ENCODE data around the gene SNCB. TPM values are rescaled to one million over a fixed set of nuclear protein-coding genes. Genes with fewer than 3 reads are reported as not detected.

Gene SNCB
- total and polyA plus RNA-seq, 8 donors: 0.21 to 0.68 (median 0.42) TPM; not detected in 2

DNA sequence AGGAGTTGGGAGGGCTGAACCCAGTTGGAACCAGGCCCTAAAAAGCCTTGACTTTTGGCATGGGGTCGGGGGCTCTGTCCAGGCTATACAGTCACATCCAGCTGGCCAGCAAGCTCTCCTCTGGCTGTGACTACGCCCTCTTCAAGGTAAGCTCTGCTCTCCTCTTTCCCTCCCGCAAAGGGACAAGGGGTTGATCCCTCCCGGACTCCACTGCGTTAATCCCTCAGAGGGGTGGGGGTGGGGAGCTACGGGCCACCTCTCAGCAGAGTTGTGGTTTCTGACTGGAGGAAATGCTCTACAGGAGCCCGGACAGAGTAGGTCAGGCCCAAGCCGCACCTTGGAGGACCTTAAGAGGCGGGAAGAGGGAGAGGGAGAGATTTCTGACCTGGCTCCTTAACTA lies 14.0 kb upstream of the SNCB start:
- H3K9me3 ChIP-seq: no peaks in the 10 kb centered on the region
- no peaks in the 10 kb centered on the region for H3K36me3 ChIP-seq
- DNase-seq (peak in 1 of 4 donors; percentile 8), ATAC-seq (no peak)
- H3K4me3 ChIP-seq: no peak overlapping the region
- TF ChIP-seq, protein P1, sequence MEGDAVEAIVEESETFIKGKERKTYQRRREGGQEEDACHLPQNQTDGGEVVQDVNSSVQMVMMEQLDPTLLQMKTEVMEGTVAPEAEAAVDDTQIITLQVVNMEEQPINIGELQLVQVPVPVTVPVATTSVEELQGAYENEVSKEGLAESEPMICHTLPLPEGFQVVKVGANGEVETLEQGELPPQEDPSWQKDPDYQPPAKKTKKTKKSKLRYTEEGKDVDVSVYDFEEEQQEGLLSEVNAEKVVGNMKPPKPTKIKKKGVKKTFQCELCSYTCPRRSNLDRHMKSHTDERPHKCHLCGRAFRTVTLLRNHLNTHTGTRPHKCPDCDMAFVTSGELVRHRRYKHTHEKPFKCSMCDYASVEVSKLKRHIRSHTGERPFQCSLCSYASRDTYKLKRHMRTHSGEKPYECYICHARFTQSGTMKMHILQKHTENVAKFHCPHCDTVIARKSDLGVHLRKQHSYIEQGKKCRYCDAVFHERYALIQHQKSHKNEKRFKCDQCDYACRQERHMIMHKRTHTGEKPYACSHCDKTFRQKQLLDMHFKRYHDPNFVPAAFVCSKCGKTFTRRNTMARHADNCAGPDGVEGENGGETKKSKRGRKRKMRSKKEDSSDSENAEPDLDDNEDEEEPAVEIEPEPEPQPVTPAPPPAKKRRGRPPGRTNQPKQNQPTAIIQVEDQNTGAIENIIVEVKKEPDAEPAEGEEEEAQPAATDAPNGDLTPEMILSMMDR (IDR thresholded peaks at IDR 0.05): no peak
- H3K4me1 ChIP-seq: peaks cover 14 to 17% of the 10 kb centered on the region in 2 donors
- no peaks in the 10 kb centered on the region for H3K27me3 ChIP-seq
- no peak overlapping the region for H3K27ac ChIP-seq
- intact Hi-C loops (cut with DNase I): no loop called here

DNA sequence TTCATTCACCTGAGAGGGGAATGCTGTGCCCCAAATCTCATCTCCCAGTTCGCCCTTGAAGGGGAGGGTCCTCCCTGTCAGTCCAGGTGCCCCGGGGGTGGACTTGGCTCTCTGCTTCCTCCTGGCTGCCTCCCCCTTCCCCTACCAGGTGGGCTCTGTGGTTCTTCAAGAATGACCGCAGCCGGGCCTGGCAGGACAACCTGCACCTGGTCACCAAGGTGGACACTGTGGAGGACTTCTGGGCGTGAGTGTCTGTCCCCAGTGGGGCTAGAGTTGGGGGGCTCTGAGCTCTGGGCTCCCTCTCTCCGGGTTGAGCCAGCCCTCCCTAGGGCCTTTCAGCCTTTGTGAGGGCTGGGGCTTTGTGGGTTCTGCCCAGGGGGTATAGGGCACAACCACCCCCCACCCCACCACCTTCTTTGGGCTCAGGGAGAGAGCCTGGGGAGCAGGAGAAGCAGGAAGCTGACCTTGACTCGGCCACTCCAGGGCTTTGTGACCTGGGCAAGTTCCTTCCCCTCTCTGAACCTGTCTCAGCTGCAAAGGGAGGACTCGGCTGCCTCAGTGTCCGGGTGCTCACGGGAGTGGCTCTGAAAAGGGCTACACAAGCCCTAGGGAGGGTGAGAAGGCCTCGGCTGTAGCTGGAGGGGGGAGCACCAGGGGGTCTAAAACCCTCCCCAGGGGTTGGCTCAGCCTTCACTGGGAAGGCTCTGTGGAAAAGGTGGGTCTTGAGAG lies 13.3 kb upstream of the SNCB start:
- DNase-seq: peak in 1 of 4 donors; percentile 35
- H3K4me3 ChIP-seq: no peak overlapping the region
- no peak for ATAC-seq
- H3K9me3 ChIP-seq: no peaks in the 10 kb centered on the region
- no peaks in the 10 kb centered on the region for H3K27me3 ChIP-seq
- TF ChIP-seq, protein P1 (IDR thresholded peaks at IDR 0.05): no peak
- intact Hi-C loops (cut with DNase I): no loop called here
- H3K36me3 ChIP-seq: no peaks in the 10 kb centered on the region
- H3K27ac ChIP-seq: no peak overlapping the region
- peaks cover 13 to 16% of the 10 kb centered on the region in 2 donors for H3K4me1 ChIP-seq

DNA sequence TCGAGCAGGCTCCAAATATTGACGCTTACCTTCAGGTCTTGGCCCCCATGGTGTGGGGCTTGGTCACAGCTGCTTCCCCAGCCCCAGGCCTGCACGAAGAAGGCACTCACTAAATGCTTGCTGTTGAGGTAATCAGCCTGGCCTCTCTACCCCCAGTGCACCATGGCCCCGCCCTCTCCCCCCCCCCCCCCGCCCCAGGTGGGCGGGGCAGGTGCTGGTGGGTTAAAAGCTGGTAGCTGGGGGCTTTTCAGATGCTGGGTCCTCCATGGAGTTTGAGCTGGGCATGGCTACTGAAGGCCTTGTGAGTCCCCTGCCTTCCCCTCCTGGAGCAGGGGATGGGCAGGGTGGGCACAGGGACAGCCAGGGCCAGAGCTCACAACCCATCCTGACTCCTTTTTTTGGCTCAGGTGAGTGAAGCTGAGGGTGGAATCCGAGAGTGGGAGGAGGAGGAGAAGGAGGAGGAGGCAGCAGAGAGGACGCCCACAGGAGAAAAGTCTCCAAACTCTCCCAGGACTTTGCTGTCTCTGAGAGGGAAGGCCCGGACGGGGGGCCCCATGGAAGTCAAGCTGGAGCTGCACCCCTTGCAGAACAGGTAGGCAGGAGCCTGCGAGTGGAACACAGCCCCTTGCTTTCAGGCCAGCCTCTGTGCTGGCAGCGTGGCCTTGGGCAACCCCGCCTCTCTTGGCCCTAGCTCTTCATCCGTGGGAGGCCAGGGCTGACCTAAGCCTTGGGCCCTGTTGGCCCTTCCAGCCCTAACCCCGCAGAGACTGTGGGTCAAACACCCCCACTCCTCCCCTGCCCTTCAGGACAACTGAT lies 12.5 kb upstream of the SNCB start:
- H3K27me3 ChIP-seq: no peaks in the 10 kb centered on the region
- peaks cover 6 to 8% of the 10 kb centered on the region in 2 donors for H3K4me1 ChIP-seq
- no peak overlapping the region for H3K4me3 ChIP-seq
- no peak overlapping the region for H3K27ac ChIP-seq
- no peaks in the 10 kb centered on the region for H3K9me3 ChIP-seq
- intact Hi-C loops (cut with DNase I): no loop called here
- ATAC-seq (no peak), DNase-seq (no peak)
- TF ChIP-seq, protein P1 (IDR thresholded peaks at IDR 0.05): no peak
- H3K36me3 ChIP-seq: no peaks in the 10 kb centered on the region

DNA sequence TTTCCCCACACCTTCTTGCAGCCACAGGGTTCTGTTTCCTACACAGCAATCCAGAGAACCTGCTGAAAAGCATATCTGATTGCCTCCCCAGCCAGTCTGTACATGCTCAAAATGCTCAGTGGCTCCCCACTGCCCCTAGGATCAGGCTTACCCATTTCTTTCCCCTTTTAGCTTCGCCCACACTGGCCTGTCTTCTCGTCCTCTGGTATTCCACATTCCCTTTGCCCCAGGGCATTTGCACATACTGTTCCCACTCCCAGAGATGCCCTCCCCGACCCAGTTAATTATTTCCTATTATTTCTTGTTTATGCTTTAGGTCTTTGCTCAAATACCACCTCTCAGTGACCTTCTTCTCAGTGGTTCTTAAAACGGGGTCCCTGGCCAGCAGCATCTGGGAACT lies 10.3 kb upstream of the SNCB start:
- DNase-seq: no peak
- no peak for ATAC-seq
- intact Hi-C loops (cut with DNase I): no loop called here

More for the DNA sequence above, 10.3 kb upstream of the SNCB start:
- Histone ChIP-seq H3K36me3 (no peaks in the 10 kb centered on the region), H3K27ac (no peak overlapping the region), H3K9me3 (no peaks in the 10 kb centered on the region), H3K4me3 (no peak overlapping the region), H3K27me3 (peaks cover 0 to 14% of the 10 kb centered on the region in 2 donors), H3K4me1 (no peaks in the 10 kb centered on the region)
- TF ChIP-seq, protein P1 (IDR thresholded peaks at IDR 0.05): no peak

Data from left lung (tissue), 10 donors.